ENCODE measurements around the gene MYO15A.

- no peak for TF ChIP-seq CTCF (IDR thresholded peaks at IDR 0.05)
- no peak for TF ChIP-seq POLR2A (IDR thresholded peaks at IDR 0.05)
Observed at GRCh38 chr17:18069101-18069500, 39.5 kb upstream of the MYO15A start.
